ENCODE results near the gene KBTBD13. TPM values are rescaled to one million over a fixed set of nuclear protein-coding genes. Genes with fewer than 3 reads are reported as not detected.

KBTBD13 gene
- total RNA-seq, 1 donor from 2014 or later = not detected

- no peak for DNase-seq (ENCODE audit: low read depth)
- Histone ChIP-seq H3K36me3 (ENCODE audit: control insufficient read depth, insufficient read depth, low read length) (no peaks in the 10 kb centered on the region), H3K27me3 (ENCODE audit: control insufficient read depth, insufficient read depth, low read length) (no peaks in the 10 kb centered on the region), H3K4me3 (ENCODE audit: low read depth, low read length) (peak overlapping the region; percentile 91)
- no peak for FAIRE-seq
- TF ChIP-seq CTCF (IDR thresholded peaks at IDR 0.05; ENCODE audit: insufficient read depth, low read length, severe bottlenecking) = no peak
Measured at GRCh38 chr15:65029736-65030208, 46.8 kb upstream of the KBTBD13 start.

GRCh38 chr15:65032801-65033537, 43.6 kb upstream of the KBTBD13 start:
- no peaks in the 10 kb centered on the region for H3K27me3 ChIP-seq (ENCODE audit: control insufficient read depth, insufficient read depth, low read length)
- FAIRE-seq = no peak
- peak; percentile 61 for DNase-seq (ENCODE audit: low read depth)
- no peak overlapping the region for H3K4me3 ChIP-seq (ENCODE audit: low read depth, low read length)
- no peaks in the 10 kb centered on the region for H3K36me3 ChIP-seq (ENCODE audit: control insufficient read depth, insufficient read depth, low read length)
- TF ChIP-seq CTCF (IDR thresholded peaks at IDR 0.05; ENCODE audit: insufficient read depth, low read length, severe bottlenecking) = peak; percentile 91

- DNase-seq (ENCODE audit: low read depth) = peak; percentile 55
- peak; percentile 64 for TF ChIP-seq CTCF (IDR thresholded peaks at IDR 0.05; ENCODE audit: insufficient read depth, low read length, severe bottlenecking)
Measured at GRCh38 chr15:65033659-65034269, 42.8 kb upstream of the KBTBD13 start.

GRCh38 chr15:65034719-65035118, 41.8 kb upstream of the KBTBD13 start:
- Histone ChIP-seq H3K27me3 (ENCODE audit: control insufficient read depth, insufficient read depth, low read length) (no peaks in the 10 kb centered on the region), H3K36me3 (ENCODE audit: control insufficient read depth, insufficient read depth, low read length) (no peaks in the 10 kb centered on the region), H3K4me3 (ENCODE audit: low read depth, low read length) (no peak overlapping the region)
- TF ChIP-seq CTCF (IDR thresholded peaks at IDR 0.05; ENCODE audit: insufficient read depth, low read length, severe bottlenecking) = no peak
- FAIRE-seq = no peak
- DNase-seq (ENCODE audit: low read depth) = no peak

More at GRCh38 chr15:65033659-65034269, 42.8 kb upstream of the KBTBD13 start:
- Histone ChIP-seq H3K27me3 (ENCODE audit: control insufficient read depth, insufficient read depth, low read length) (no peaks in the 10 kb centered on the region), H3K4me3 (ENCODE audit: low read depth, low read length) (no peak overlapping the region), H3K36me3 (ENCODE audit: control insufficient read depth, insufficient read depth, low read length) (no peaks in the 10 kb centered on the region)
- no peak for FAIRE-seq

- TF ChIP-seq CTCF (IDR thresholded peaks at IDR 0.05; ENCODE audit: insufficient read depth, low read length, severe bottlenecking) = no peak
- H3K36me3 ChIP-seq (ENCODE audit: control insufficient read depth, insufficient read depth, low read length) = no peaks in the 10 kb centered on the region
- no peaks in the 10 kb centered on the region for H3K27me3 ChIP-seq (ENCODE audit: control insufficient read depth, insufficient read depth, low read length)
- H3K4me3 ChIP-seq (ENCODE audit: low read depth, low read length) = no peak overlapping the region
- FAIRE-seq (no peak), DNase-seq (ENCODE audit: low read depth) (no peak)
Measured at GRCh38 chr15:65037309-65037708, 39.2 kb upstream of the KBTBD13 start.

Data from bronchial epithelial cell (primary cell).